ENCODE data around the gene SFMBT2.
"Not testable (repeated sequence)": the region's sequence is repeated elsewhere in the genome, so short reads cannot be mapped to it uniquely, and the experiment has no call there.

SFMBT2 gene

DNA sequence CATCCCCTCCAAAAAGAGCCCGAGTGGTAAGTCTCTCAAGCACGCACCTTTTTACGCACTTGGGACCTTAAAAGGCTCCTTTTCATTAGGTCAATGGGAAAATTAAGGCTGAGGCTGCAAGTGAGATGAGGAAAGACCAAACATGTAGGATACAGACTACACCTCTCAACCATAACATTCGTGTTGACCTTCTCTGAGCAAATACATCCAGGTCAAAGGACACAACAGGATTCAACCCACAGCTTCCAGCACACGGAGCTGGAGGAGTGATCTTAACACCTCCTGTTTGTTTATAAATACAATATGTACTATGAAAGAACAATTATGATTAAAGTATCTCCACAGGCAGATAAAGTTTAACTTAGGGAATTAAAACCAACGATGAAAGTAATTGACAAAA lies 9.7 kb downstream of the SFMBT2 start:
- DNase-seq (ENCODE audit: low read depth) = no peak

DNA sequence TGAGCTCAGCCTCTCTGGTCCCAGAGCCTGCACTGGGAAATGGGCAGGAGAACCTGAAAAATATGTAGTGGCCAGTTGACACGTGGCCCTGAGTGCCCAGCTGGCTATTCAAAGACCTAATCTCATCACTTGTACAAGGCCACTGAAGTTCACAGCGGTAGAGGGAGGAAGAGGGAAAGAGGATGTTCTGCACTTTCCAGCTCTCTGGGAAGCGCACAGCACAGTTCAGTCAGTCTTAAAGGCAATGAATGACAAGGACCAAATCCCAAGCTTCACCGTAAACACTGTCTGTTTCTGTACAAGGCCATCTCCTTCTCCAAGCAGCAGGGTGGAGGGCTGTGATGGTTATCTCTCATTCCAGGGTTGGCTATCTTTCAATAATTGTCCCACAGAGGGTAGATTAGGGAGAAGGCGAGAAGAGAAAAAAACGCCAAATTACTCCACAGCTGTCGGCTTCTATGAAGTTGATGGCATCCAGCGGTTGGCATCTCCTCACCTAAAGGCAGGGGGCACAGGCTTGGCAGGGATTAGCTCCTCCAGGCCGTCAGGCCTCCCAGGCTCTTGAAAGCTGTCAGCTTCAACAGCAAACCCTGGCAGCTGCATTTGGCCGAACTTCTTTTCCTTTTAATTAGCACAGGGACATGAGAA lies 10.6 kb downstream of the SFMBT2 start:
- DNase-seq (ENCODE audit: low read depth) = no peak

DNA sequence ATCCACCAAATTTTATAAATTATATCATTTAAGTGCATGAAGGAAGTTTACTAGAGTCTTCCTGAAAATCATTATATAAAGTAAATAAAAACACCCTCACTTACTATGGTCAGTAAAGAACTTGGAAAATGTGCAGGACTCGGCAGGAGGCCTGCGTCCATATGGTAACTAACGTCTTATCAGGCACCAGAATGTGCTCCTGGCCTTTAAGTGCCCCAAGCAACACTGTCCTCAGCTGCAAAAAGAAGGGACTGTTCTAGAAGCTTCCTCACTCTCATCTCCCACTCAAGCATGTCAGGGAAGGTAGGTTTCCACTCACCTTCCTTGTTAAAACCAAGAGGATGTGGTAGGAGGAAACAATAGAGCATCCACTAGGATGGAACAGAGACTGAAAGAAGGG lies 11.3 kb downstream of the SFMBT2 start:
- DNase-seq (ENCODE audit: low read depth) = no peak

DNA sequence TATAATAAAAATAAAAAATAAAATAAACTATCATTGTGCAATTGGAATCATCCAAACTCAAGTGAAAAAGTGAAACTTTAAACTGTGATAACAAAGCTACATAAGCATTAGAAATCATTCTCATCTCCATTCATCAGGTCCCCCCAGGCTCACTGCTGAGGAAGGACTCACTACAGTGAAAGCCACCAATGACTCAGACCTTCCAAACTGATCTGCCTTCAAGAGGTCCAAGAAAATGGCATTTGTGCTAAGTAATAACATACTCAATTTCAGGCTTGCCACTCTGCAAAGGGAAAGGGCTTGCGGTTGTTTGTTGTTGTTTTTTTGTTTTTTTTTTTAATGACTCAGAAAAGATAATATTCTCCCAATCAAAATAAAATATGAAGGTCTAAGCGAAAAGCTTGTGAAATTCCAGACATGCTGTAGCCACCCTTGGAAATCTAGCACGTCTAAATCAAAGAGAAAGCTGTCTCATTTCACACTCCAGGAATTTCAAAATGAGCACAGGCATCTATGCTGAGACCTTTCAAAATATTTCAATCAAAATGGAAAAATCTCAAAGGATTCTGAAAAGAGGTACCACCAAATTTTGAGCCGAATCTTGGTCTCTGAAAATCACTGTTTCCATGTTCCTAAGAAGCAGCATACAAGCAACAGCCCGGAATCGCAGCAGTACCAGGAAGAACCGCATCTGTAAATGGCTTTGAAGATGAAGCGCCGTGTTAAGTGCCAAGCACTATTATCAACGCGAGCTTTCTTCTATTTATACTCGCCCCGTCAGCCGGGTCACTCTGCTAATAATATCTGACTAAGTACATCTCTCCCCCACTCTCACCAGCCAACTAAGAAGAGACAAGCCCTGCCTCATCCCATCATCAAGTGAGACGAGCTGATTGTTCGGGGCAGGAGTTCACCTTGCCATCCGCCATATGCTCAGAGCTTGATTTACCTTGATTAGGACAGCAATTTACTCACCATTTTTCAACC lies 13.5 kb downstream of the SFMBT2 start:
- no peak for DNase-seq (ENCODE audit: low read depth)

DNA sequence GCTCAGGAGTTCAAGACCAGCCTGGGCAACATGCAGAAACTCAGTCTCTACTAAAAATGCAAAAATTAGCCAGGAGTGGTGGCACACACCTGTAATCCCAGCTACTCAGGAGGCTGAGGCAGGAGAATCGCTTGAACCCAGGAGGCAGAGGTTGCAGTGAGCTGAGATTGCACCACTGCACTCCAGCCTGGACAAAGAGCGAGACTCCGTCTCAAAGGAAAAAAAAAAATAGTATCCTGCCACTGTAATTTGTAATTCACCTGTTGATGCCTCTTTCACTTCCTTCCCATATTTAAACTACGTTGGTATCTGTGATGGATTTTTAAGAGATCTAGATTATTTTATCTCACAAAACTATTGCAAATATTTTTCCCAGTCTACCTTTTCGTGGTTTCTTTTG lies 18.5 kb downstream of the SFMBT2 start:
- DNase-seq (ENCODE audit: low read depth) = not testable (repeated sequence)

DNA sequence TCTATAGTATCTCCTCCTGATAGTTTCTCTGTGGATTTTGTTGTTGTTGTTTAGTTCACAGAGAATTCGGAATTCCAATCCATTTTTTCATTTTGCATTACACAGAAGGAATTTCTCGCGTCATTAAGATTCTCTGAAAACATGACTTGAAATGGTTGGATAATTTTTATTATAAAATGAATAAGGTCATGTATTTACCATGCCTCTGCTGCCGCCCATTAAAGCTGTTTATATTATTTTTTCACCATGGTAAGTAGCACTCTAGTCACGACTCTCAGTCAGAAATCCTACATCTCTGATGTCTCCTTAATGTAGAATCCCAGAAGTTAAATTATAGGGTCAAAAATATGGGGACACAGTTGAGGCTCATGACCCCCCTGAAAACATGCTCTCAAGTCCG lies 19.1 kb downstream of the SFMBT2 start:
- DNase-seq (ENCODE audit: low read depth) = no peak

DNA sequence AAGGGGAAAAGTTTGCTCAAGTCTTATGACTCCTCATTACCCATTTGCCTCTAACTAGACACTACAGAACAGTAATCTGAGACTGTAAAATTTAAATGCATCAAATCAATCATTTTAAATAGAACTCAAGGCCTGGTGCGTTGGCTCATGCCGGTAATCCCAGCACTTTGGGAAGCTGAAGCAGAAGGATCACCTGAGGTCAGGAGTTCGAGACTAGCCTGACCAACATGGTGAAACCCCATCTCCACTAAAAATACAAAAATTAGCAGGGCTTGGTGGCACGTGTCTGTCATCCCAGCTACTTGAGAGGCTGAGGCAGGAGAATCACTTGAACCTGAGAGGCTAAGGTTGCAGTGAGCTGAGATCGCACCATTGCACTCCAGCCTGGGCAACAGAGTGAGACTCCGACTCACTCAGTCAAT lies 20.1 kb downstream of the SFMBT2 start:
- DNase-seq (ENCODE audit: low read depth) = not testable (repeated sequence)

DNA sequence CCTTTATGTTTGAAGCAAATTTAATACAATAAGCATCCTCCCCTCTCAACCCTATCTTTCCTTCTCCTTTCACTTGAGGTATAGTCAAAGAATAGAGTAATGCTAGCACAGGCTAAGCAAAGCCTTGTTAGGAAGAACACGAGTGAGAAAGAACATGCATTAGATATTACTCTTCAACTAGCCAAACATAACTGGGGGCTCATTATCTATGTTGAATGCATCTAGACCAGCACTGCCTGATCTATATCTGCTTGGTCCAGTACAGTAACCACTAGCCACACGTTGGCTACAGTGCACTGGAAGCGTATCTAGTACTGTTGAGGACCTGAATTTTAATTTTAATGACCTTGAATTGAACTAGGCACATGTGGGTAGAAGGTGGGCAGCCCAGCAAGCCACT lies 21.0 kb downstream of the SFMBT2 start:
- no peak for DNase-seq (ENCODE audit: low read depth)

DNA sequence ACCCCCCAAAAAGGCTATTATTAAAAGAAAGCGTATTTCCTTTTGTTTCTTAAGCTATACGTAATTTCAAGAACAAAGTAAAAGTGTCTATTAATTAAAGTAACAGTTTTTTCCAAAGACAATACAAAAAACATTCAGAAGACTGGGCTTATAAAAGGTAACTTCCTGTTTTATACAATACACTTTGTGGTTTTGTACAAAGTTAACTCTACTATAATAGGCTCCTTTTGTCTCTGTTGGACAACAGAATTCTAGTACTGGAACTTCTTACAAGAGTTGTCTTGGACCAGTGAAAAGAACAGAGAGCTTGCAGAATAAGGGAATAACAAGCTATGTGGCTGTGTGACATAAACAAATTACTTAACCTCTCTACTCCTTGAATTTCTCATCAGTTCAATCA lies 21.5 kb downstream of the SFMBT2 start:
- no peak for DNase-seq (ENCODE audit: low read depth)

DNA sequence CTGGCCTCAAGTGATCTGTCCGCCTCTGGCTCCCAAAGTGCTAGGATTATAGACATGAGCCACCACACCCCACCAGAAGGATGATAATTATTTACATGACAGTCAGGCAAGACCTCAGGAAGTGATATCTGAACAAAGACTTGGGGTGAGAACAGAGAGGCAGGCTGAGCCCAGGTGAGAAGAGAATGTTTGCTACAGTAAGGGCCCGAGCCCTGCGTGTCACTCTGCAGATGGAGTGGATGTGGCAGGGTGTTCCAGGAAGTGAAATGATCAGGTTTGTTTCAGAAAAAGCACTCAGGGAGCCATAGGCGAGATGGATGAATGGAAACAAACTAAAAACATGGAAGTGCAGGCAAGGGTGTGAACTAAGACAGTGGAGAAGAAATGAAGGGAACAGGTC lies 22.2 kb downstream of the SFMBT2 start:
- no peak for DNase-seq (ENCODE audit: low read depth)

DNA sequence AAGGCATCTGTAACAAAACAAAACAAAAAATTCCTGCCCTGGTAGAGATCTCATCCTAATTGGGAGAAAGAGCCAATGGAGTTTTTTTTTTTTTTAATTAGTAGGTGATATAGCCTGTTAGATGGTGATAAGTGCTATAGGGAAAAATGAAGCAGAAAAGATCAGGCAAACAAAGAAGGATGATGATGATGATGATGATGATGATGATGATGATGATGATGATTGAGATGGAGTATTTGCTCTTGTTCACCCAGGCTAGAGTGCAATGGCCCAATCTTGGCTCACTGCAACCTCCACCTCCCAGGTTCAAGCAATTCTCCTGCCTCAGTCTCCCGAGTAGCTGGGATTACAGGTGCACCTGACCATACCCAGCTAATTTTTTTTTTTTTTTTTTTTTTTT lies 22.7 kb downstream of the SFMBT2 start:
- not testable (repeated sequence) for DNase-seq (ENCODE audit: low read depth)

DNA sequence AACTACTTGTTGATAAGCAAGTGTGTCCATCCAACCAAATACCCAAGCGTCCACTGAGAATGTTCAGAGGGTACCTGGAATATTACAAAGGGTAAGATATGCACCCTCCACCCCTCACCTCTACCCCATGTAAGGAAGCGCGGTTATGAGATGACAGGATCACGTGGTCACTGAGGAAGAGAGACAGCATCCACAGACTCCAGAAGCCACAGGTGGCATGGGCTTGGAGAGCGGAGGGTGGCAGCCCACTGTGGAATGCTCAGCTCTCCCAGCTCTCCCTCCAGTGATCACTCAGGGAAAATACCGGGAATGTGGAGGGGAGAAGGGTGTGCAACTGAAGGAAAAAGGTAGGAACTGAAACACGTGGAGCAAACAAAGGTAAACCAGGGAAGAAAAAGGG lies 25.7 kb downstream of the SFMBT2 start:
- DNase-seq (ENCODE audit: low read depth) = no peak

DNA sequence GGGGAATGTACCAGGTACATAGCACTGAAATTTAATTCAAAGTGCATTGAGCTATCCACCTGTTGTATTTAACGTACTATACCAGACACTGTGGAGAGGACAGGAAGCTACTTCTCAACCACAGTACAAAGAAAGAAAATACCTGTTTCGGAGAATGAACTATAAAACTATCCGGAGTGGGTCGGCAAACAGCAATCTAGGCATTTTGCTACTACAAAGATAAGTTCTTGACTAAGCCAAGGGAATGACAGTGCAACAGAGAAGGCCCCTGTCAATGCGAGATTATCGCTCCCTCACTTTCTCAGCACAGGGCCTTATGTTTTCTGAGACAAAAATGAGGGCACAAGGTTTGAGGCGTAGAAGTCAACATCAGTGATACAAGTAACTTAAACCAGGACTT lies 27.4 kb downstream of the SFMBT2 start:
- no peak for DNase-seq (ENCODE audit: low read depth)

DNA sequence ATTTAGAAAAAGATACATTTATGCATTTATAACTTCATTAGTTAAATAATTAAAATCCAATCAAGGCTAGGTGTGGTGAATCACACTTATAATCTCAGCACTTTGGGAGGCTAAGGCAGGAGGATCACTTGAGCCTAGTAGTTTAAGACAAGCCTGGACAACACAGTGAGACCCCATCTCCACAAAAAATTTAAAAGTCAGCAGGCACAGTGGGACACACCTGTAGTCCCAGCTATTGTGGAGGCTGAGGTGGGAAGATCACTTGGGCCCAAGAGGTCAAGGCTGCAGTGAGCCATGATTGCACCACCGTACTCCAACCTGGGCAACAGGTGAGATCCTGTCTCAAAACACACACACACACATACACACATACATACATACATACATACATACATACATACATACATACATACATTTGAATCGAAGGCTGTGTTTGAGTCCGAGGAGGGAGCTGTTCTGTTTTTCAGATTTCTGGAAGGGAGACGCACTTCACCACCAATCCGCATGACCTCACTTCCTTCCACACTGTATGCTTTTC lies 30.1 kb downstream of the SFMBT2 start:
- DNase-seq (ENCODE audit: low read depth) = no peak

DNA sequence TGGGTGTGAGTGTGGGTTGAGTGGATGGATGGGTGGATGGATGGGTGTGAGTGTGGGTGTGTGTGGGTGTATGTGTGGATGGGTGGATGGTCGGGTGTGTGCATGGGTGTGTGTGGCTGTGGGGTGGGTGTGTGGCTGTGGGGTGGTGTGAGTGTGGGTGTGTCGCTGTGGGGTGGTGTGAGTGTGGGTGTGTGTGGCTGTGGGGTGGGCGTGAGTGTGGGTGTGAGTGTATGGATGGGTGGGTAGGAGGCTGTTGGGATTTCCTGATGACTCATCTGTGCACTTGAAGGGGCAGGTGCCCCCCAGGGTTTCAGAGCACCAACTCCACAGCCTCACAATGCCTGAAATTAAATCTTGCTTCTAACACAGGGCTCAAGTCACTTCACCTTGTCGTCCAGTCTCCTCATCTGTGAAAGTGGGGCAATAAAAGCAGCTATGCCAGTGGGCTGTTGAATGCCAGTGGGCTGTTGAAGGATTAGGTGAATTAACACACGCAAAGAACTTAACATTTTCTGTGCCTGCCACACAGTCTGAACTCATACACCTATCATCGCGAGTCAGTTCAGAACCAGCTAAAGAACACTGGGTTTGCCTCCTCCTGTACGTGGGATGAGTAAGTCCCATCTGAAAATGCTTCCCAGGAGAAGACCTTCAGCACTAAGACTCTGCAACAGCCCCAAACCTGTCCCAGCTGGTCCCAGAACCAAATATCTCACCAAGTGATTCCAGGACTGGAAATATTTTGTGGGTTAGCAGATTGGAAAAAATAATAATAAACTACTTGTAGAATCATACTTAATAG lies 32.0 kb downstream of the SFMBT2 start:
- DNase-seq (ENCODE audit: low read depth) = no peak

DNA sequence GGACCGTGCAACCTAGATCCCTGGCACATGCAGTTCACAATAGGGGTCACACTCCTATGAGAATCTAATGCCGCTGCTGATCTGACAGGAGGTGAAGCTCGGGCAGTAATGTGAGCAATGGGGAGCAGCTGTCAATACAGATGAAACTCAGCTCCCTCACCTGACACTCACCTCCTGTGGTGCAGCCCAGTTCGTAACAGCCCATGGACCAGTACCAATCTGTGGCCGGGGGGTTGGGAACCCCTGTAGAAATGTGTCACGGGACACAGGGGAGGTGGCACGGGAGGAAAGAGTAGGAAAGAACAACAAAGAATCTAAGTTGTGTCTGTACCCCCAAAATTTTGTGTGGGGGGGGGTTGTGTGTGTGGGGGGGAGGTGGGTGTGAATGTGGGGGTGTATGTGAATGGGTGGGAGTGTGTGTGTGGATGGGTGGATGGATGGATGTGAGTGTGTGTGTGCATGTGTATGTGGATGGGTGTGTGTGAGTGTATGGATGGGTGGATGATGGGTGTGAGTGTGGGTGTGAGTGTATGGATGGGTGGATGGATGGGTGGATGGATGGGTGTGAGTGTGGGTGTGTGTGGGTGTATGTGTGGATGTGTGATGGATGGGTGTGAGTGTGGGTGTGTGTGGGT lies 33.1 kb downstream of the SFMBT2 start:
- no peak for DNase-seq (ENCODE audit: low read depth)

DNA sequence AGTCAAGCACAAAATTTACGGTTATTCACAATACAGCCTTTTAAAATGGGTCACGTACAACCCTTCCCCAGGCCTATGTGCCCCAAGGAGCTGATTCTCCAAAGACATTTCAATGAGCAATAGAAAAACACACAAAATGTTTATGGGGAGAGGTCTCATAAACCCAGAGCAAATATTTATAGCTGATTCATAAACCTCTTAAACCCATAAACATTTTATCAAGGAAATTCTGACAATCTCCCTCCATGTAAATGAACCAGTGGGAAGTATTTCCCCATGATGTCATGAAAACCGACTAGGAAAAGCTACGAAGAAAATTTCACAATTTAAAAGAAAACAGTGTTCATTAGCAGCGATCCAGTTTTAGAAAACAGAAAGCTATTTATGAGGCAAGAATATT lies 36.0 kb downstream of the SFMBT2 start:
- no peak for DNase-seq (ENCODE audit: low read depth)

DNA sequence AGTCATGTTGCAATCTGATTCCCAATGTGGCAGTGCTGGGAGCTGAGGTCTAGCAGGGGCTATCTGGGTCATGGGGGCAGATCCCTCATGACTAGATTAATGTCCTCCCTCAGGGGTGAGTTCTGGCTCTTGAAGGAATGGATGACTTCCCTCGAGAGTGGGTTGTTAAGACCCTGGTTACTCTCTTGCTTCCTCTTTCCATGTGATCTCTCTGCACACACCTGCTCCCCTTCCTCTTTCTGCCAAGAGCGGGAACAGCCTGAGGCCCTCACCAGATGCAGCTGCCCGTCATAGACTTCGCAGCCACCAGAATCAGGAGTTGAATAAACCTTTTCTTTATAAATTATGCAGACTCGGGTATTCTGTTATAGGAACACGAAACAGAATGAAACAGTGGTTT lies 37.8 kb downstream of the SFMBT2 start:
- no peak for DNase-seq (ENCODE audit: low read depth)

DNA sequence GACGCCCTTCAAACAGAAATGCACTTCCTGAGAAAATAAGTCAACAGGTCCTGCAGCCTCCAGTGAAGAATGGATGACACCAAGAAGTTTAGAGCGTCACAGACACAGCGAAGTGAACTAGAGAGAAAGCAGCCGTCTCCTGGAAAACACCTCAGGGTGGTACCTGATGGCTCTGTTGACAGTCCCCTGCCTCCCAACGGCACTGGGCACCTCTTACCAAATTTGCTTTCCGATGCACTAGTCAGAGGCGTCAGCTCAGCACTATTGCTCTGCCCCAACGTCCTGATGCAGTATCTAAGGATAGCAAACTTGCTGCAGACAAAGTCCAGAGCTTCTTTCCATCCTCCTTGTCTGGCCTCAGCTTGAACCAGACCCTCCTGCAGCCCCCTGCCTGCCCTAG lies 38.3 kb downstream of the SFMBT2 start:
- no peak for DNase-seq (ENCODE audit: low read depth)

DNA sequence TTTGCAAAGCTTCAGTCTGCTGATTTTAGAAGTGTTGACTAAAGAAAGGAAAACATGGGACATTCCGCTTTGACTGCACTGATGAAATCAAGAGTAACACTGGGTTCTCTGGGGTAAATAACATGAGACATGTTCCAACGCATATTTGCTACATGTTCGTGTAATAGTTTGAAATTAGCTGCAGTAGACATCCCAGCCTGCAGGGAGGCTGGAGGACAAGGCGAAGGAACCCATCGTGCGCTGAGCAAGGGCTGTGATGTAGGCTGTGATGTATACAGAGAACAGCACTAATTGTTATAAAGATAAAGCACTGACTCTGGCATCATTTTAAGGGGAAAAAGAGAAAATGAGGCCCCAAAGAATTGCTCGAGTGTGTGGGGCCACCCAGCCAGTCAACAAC lies 40.3 kb downstream of the SFMBT2 start:
- no peak for DNase-seq (ENCODE audit: low read depth)

DNA sequence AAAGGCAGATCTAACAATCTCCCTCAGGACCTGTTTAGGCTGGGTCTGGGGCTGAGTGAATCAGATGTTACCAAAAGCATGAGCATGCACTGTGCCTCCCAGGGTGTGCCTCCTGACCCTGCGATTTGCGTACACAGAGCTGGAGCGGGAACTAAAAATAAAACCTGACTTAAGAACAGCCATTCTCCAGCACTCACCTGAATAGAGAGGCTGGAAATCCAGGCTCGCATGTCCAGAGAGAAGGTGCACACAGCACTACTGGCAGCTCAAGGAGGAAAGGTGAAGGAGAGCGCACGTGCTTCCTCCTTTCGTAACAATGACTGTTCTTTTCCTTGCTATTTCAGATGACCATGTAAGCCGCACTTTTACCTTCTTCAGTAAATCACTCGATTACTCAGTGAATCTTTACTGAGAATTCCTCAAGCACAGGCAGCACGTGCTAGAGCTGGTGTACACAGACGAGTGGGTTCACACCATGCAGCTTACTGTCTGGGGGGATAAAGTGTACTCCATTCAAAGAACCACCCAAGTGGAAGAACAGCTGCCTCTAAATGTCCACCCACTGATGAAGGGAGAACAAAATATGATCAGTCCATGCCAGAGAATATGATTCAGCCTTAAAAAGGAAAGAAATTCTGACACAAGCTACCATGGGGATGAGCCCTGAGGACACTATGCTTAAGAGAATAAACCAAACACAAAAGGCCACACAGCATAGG lies 45.6 kb downstream of the SFMBT2 start:
- no peak for DNase-seq (ENCODE audit: low read depth)
